K562 (cell line): ENCODE results near the gene C11orf86. TPM values are rescaled to one million over a fixed set of nuclear protein-coding genes. Genes with fewer than 3 reads are reported as not detected.

ENCODE experiments used
- ARID1B ChIP-seq: fragments of 450-650 bp; IDR thresholded peaks from 2 replicates; pipeline ENCODE4 v1.6.1; 2016; ENCODE audit warnings: antibody characterized with exemption, mild to moderate bottlenecking, inconsistent platforms
- BMI1 ChIP-seq: fragments of 150-350 bp; IDR thresholded peaks from 2 replicates; pipeline ENCODE4 v1.6.1; 2014; ENCODE audit warnings: low read length
- CEBPG ChIP-seq, 3 experiments: fragments of 200-800 bp in 1 of 3; sonication (Bioruptor generic) in 1 of 3; sonication (generic) in 1 of 3; formaldehyde crosslinking in 1 of 3; IDR thresholded peaks in 2 of 3; conservative IDR thresholded peaks in 1 of 3; 2 replicates each; pipeline versions ENCODE4 v1.6.1 to v1.8.0; 2016 to 2022; ENCODE audit warnings: missing compliant biosample characterization in 2 of 3, missing genetic modification characterization in 2 of 3, mild to moderate bottlenecking in 1 of 3, missing genetic modification reagents in 1 of 3
- CTBP1 ChIP-seq: fragments of 450-650 bp; IDR thresholded peaks from 2 replicates; pipeline ENCODE4 v1.6.1; 2016; ENCODE audit warnings: borderline replicate concordance
- ILK ChIP-seq: fragments of 450-650 bp; IDR thresholded peaks from 2 replicates; pipeline ENCODE4 v1.6.1; 2016; ENCODE audit warnings: missing genetic modification characterization, low read depth, mild to moderate bottlenecking, missing compliant biosample characterization, moderate library complexity, borderline replicate concordance
- JUN ChIP-seq, 2 experiments: sonication (generic) in 1 of 2; formaldehyde crosslinking in 1 of 2; IDR thresholded peaks; 2 replicates each; pipeline versions ENCODE4 v1.6.1 to v1.8.0; 2012 to 2022; ENCODE audit warnings: borderline replicate concordance in 2 of 2, mild to moderate bottlenecking in 2 of 2, improper control_type of control experiment in 1 of 2, low read depth in 1 of 2, low read length in 1 of 2, missing genetic modification reagents in 1 of 2
- KLF6 ChIP-seq: fragments of 250-450 bp; sonication (Bioruptor Pico); IDR thresholded peaks from 2 replicates; pipeline ENCODE4 v1.4.0; 2020; ENCODE audit warnings: mild to moderate bottlenecking, moderate library complexity, borderline replicate concordance
- MYBL2 ChIP-seq, 2 experiments: fragments of 450-650 bp in 1 of 2; sonication (generic) in 1 of 2; formaldehyde crosslinking in 1 of 2; IDR thresholded peaks; 2 replicates each; pipeline versions ENCODE4 v1.6.1 to v1.8.1; 2017 to 2022; ENCODE audit warnings: borderline replicate concordance in 1 of 2, inconsistent platforms in 1 of 2, low read depth in 1 of 2, mild to moderate bottlenecking in 1 of 2, missing genetic modification reagents in 1 of 2, moderate library complexity in 1 of 2
- NR2F6 ChIP-seq: fragments of 450-650 bp; formaldehyde crosslinking; IDR thresholded peaks from 2 replicates; pipeline ENCODE4 v1.4.0; 2020; ENCODE audit warnings: mild to moderate bottlenecking
- TOE1 ChIP-seq, 2 experiments: fragments of 450-650 bp in 1 of 2; sonication (generic) in 1 of 2; formaldehyde crosslinking in 1 of 2; IDR thresholded peaks; 2 replicates each; pipeline versions ENCODE4 v1.7.1 to v1.8.0; 2016 to 2022; ENCODE audit warnings: borderline replicate concordance in 2 of 2, mild to moderate bottlenecking in 2 of 2, antibody characterized with exemption in 1 of 2, inconsistent platforms in 1 of 2, low read depth in 1 of 2, missing genetic modification reagents in 1 of 2, moderate library complexity in 1 of 2
- ZNF133 ChIP-seq: fragments of 250-450 bp; sonication (Bioruptor Pico); IDR thresholded peaks from 2 replicates; pipeline ENCODE4 v1.4.0; 2020; ENCODE audit warnings: mild to moderate bottlenecking
- ZNF764 ChIP-seq: fragments of 250-450 bp; sonication (Bioruptor Pico); IDR thresholded peaks from 2 replicates; pipeline ENCODE4 v1.4.0; 2020; ENCODE audit warnings: low read depth, mild to moderate bottlenecking, moderate library complexity
- polyA plus RNA-seq, 8 experiments: library from polyadenylated mRNA; depleted of rRNA in 4 of 8; stranded (reverse) in 5 of 8; unstranded in 3 of 8; fragments of >200 nt; fragmentation: Nextera tagmentation in 2 of 8; fragmentation: Illumina TruSeq in 1 of 8; extraction: Ambion mirVana in 2 of 8; extraction: Trizol in 1 of 8; gene quantifications; 2 replicates each; pipeline versions ENCODE4 v1.2.1 to v1.2.3, GENCODE V29; 2011 to 2014; ENCODE audit warnings: inconsistent platforms in 1 of 8, missing spikeins in 1 of 8
- total RNA-seq, 7 experiments: library from RNA; depleted of rRNA in 6 of 7; stranded (reverse); fragments of >200 nt in 6 of 7; fragmentation: Illumina TruSeq in 2 of 7; extraction: Trizol in 2 of 7; gene quantifications; 2 replicates each; pipeline versions ENCODE4 v1.2.1 to v1.2.3, GENCODE V29; 2011 to 2021; ENCODE audit warnings: low replicate concordance in 1 of 7
- TF ChIP-seq, protein P1 (sequence below): fragments of 450-650 bp; IDR thresholded peaks from 2 replicates; pipeline ENCODE4 v1.6.1; 2016
- TF ChIP-seq, protein P2 (sequence below): fragments of 450-650 bp; IDR thresholded peaks from 2 replicates; pipeline ENCODE4 v1.6.1; 2016; ENCODE audit warnings: missing biosample characterization, missing genetic modification characterization
- TF ChIP-seq, protein P3 (sequence below), 2 experiments: fragments of 250-450 bp in 1 of 2; fragments of 450-650 bp in 1 of 2; sonication (Bioruptor Pico) in 1 of 2; IDR thresholded peaks; 2 replicates each; pipeline versions ENCODE4 v1.6.1 to v1.8.0; 2016 to 2021; ENCODE audit warnings: mild to moderate bottlenecking in 2 of 2, moderate library complexity in 2 of 2, missing compliant biosample characterization in 1 of 2, missing genetic modification characterization in 1 of 2
- TF ChIP-seq, protein P4 (sequence below), 3 experiments: fragments of 200-800 bp in 1 of 3; sonication (Bioruptor generic) in 1 of 3; sonication (generic) in 1 of 3; formaldehyde crosslinking in 1 of 3; IDR thresholded peaks; 2 replicates each; pipeline versions ENCODE4 v1.6.1 to v1.8.0; 2016 to 2022; ENCODE audit warnings: mild to moderate bottlenecking in 2 of 3, missing compliant biosample characterization in 2 of 3, missing genetic modification characterization in 2 of 3, missing genetic modification reagents in 1 of 3
- TF ChIP-seq, protein P5 (sequence below): sonication (generic); formaldehyde crosslinking; IDR thresholded peaks from 2 replicates; pipeline ENCODE4 v1.8.0; 2022; ENCODE audit warnings: missing genetic modification reagents, mild to moderate bottlenecking, moderate library complexity, borderline replicate concordance

The C11orf86 gene
- total and polyA plus RNA-seq, 9 of the 15 experiments (the other 6 are each of a cell fraction or from before 2014, with no cell fraction given) = not detected

DNA sequence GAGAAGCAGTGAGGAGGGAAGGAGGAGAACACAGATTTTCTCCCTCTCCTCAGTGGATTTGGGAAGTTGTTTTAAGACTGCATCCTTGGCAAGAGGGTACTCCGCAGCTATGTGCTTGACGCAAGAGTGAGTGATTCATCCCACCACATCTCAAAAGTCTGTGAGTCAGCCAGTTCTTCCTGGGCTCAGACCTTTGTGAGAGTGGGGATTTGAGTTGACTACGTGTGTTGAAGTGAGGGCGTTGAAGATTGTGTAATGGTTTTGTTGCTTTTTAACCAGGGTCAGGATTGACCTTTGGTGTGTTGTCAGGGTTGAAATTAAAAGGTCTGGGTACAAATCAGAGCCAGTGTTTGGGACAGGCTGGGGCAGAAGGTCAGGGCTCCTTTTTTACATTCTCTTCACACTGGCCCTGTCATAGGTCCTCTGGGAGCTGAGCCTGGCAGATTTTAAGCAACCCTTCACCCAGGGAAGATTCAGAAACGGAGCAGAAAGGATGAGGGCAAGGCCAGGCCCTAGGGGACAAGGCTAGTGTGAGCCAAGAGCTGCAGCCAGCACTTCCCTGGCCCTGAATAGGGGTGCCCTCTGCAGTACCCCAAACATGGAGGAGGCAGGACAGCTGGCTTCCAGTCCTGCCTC lies 4.2 kb upstream of the C11orf86 start (continued):
- TF ChIP-seq JUN (IDR thresholded peaks at IDR 0.05; ENCODE audit: borderline replicate concordance, low read depth, low read length) (peak; percentile 89), JUN (CRISPR knock-in tag; IDR thresholded peaks at IDR 0.05; ENCODE audit: borderline replicate concordance) (no peak), TOE1 (IDR thresholded peaks at IDR 0.05; ENCODE audit: borderline replicate concordance) (no peak), TOE1 (CRISPR knock-in tag; IDR thresholded peaks at IDR 0.05; ENCODE audit: borderline replicate concordance, low read depth) (no peak), MYBL2 (IDR thresholded peaks at IDR 0.05; ENCODE audit: low read depth) (no peak), MYBL2 (CRISPR knock-in tag; IDR thresholded peaks at IDR 0.05; ENCODE audit: borderline replicate concordance) (no peak), ZNF764 (CRISPR knock-in tag) (no peak), ZNF133 (CRISPR knock-in tag) (no peak), CTBP1 (0 out of 2 replicates have a peak, but pooled peaks have one; percentile 27), CEBPG (CRISPR knock-in tag; IDR thresholded peaks at IDR 0.05) (0 out of 2 replicates have a peak, but pooled peaks have one; percentile 19), CEBPG (tag; conservative IDR thresholded peaks at IDR 0.05 in 1 of 2, IDR thresholded peaks at IDR 0.05 in 1 of 2) (peak; percentile 40 to 92; a peak in 3 of 4 replicates), KLF6 (CRISPR knock-in tag) (no peak), NR2F6 (CRISPR knock-in tag) (no peak), ARID1B (peak; percentile 70), ILK (no peak), BMI1 (no peak)
- TF ChIP-seq, protein P1, sequence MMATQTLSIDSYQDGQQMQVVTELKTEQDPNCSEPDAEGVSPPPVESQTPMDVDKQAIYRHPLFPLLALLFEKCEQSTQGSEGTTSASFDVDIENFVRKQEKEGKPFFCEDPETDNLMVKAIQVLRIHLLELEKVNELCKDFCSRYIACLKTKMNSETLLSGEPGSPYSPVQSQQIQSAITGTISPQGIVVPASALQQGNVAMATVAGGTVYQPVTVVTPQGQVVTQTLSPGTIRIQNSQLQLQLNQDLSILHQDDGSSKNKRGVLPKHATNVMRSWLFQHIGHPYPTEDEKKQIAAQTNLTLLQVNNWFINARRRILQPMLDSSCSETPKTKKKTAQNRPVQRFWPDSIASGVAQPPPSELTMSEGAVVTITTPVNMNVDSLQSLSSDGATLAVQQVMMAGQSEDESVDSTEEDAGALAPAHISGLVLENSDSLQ = no peak
- TF ChIP-seq, protein P2, sequence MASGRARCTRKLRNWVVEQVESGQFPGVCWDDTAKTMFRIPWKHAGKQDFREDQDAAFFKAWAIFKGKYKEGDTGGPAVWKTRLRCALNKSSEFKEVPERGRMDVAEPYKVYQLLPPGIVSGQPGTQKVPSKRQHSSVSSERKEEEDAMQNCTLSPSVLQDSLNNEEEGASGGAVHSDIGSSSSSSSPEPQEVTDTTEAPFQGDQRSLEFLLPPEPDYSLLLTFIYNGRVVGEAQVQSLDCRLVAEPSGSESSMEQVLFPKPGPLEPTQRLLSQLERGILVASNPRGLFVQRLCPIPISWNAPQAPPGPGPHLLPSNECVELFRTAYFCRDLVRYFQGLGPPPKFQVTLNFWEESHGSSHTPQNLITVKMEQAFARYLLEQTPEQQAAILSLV = 0 out of 2 replicates have a peak, but pooled peaks have one; percentile 5
- TF ChIP-seq, protein P3, sequence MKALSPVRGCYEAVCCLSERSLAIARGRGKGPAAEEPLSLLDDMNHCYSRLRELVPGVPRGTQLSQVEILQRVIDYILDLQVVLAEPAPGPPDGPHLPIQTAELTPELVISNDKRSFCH (CRISPR knock-in tag; IDR thresholded peaks at IDR 0.05) = no peak
- TF ChIP-seq, protein P3 (tag; IDR thresholded peaks at IDR 0.05) = no peak
- TF ChIP-seq, protein P4, sequence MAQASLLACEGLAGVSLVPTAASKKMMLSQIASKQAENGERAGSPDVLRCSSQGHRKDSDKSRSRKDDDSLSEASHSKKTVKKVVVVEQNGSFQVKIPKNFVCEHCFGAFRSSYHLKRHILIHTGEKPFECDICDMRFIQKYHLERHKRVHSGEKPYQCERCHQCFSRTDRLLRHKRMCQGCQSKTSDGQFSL (CRISPR knock-in tag; IDR thresholded peaks at IDR 0.05) = no peak
- TF ChIP-seq, protein P4 (tag; IDR thresholded peaks at IDR 0.05) = no peak
- TF ChIP-seq, protein P5, sequence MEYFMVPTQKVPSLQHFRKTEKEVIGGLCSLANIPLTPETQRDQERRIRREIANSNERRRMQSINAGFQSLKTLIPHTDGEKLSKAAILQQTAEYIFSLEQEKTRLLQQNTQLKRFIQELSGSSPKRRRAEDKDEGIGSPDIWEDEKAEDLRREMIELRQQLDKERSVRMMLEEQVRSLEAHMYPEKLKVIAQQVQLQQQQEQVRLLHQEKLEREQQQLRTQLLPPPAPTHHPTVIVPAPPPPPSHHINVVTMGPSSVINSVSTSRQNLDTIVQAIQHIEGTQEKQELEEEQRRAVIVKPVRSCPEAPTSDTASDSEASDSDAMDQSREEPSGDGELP (CRISPR knock-in tag) = no peak
